DLD1 (cell line): ENCODE measurements around the gene HOTAIR.

Experiments used
- in situ Hi-C: cut with HindIII; loops from 2 replicates; pipeline ENCODE4 v1.10.0; 2017; ENCODE audit warnings: low sequenced_read_pairs

Gene HOTAIR

GRCh38 chr12:54012631-54013409 lies 38.1 kb upstream of the HOTAIR start:
- in situ Hi-C loops, result loop anchor here (25.0 kb wide), 1 partner anchor 199 kb away; no protein-coding TSS in a partner anchor

- in situ Hi-C loops, result loop anchor here (25.0 kb wide), 1 partner anchor 200 kb away; no protein-coding TSS in a partner anchor
These were observed 37.1 kb upstream of the HOTAIR start for GRCh38 chr12:54011665-54012532.

- in situ Hi-C loops, result loop anchor here (25.0 kb wide), 1 partner anchor 201 kb away; no protein-coding TSS in a partner anchor
These were observed 36.4 kb upstream of the HOTAIR start for GRCh38 chr12:54010972-54011664.

- in situ Hi-C loops, result loop anchor here (25.0 kb wide), 1 partner anchor 202 kb away; no protein-coding TSS in a partner anchor
These were observed 35.6 kb upstream of the HOTAIR start for GRCh38 chr12:54010053-54010971.

GRCh38 chr12:54009171-54010052 lies 34.7 kb upstream of the HOTAIR start:
- in situ Hi-C loops, result loop anchor here (25.0 kb wide), 1 partner anchor 203 kb away; no protein-coding TSS in a partner anchor

- in situ Hi-C loops, result loop anchor here (25.0 kb wide), 1 partner anchor 204 kb away; no protein-coding TSS in a partner anchor
These were observed 33.5 kb upstream of the HOTAIR start for GRCh38 chr12:54008260-54008552.

GRCh38 chr12:54007538-54008259 lies 32.9 kb upstream of the HOTAIR start:
- in situ Hi-C loops, result loop anchor here (25.0 kb wide), 1 partner anchor 205 kb away; no protein-coding TSS in a partner anchor

- in situ Hi-C loops, result loop anchor here (25.0 kb wide), 1 partner anchor 206 kb away; no protein-coding TSS in a partner anchor
These were observed 31.9 kb upstream of the HOTAIR start for GRCh38 chr12:54006559-54007220.

GRCh38 chr12:54005853-54006558 lies 31.3 kb upstream of the HOTAIR start:
- in situ Hi-C loops, result loop anchor here (25.0 kb wide), 1 partner anchor 206 kb away; no protein-coding TSS in a partner anchor

- in situ Hi-C loops, result loop anchor here (25.0 kb wide), 1 partner anchor 207 kb away; no protein-coding TSS in a partner anchor
These were observed 30.7 kb upstream of the HOTAIR start for GRCh38 chr12:54005531-54005852.

- in situ Hi-C loops, result loop anchor here (25.0 kb wide), 1 partner anchor 207 kb away; no protein-coding TSS in a partner anchor
These were observed 30.2 kb upstream of the HOTAIR start for GRCh38 chr12:54004841-54005530.

- in situ Hi-C loops, result loop anchor here (25.0 kb wide), 1 partner anchor 208 kb away; no protein-coding TSS in a partner anchor
These were observed 29.5 kb upstream of the HOTAIR start for GRCh38 chr12:54004063-54004840.

GRCh38 chr12:54003625-54004024 lies 28.9 kb upstream of the HOTAIR start:
- in situ Hi-C loops, result loop anchor here (25.0 kb wide), 1 partner anchor 209 kb away; no protein-coding TSS in a partner anchor

GRCh38 chr12:54002915-54003389 lies 28.2 kb upstream of the HOTAIR start:
- in situ Hi-C loops, result loop anchor here (25.0 kb wide), 1 partner anchor 209 kb away; no protein-coding TSS in a partner anchor

- in situ Hi-C loops, result loop anchor here (25.0 kb wide), 1 partner anchor 210 kb away; no protein-coding TSS in a partner anchor
These were observed 27.6 kb upstream of the HOTAIR start for GRCh38 chr12:54002278-54002914.
